ENCODE results near the gene GPR83. TPM values are rescaled to one million over a fixed set of nuclear protein-coding genes. Genes with fewer than 3 reads are reported as not detected.

Gene GPR83
- total and polyA plus RNA-seq, 2 of the 4 experiments (the other 2 are of a cell fraction), result under 0.01 to 0.07 TPM

Other genes with a start within 250 kb of the GPR83 start
- not detected in 2 replicates for gene IZUMO1R, start 96.8 kb downstream of the GPR83 start, total RNA-seq (2012; rRNA removed)
- gene IZUMO1R, start 96.8 kb downstream of the GPR83 start, polyA plus RNA-seq (2012; rRNA removed), result not detected in 2 replicates
- 15.6 and 22.2 TPM in 2 replicates for gene MRE11, start 92.4 kb upstream of the GPR83 start, total RNA-seq (2012; rRNA removed)
- 7.6 and 9.0 TPM in 2 replicates for gene MRE11, start 92.4 kb upstream of the GPR83 start, polyA plus RNA-seq (2012; rRNA removed)
- 10.4 and 15.8 TPM in 2 replicates for gene ANKRD49, start 92.6 kb upstream of the GPR83 start, total RNA-seq (2012; rRNA removed)
- gene ANKRD49, start 92.6 kb upstream of the GPR83 start, polyA plus RNA-seq (2012; rRNA removed), result 6.5 and 7.2 TPM in 2 replicates
- gene C11orf97, start 111.0 kb upstream of the GPR83 start, total RNA-seq (2012; rRNA removed), result not detected in 2 replicates
- gene C11orf97, start 111.0 kb upstream of the GPR83 start, polyA plus RNA-seq (2012; rRNA removed), result not detected in 2 replicates
- 2.2 and 3.1 TPM in 2 replicates for gene FUT4, start 142.5 kb upstream of the GPR83 start, total RNA-seq (2012; rRNA removed)
- gene FUT4, start 142.5 kb upstream of the GPR83 start, polyA plus RNA-seq (2012; rRNA removed), result 2.4 TPM in 2 replicates
- gene PIWIL4, start 165.9 kb upstream of the GPR83 start, total RNA-seq (2012; rRNA removed), result 0.56 and 0.72 TPM in 2 replicates
- gene PIWIL4, start 165.9 kb upstream of the GPR83 start, polyA plus RNA-seq (2012; rRNA removed), result 1.1 and 1.3 TPM in 2 replicates

All from IMR-90 (cell line).